Tibial nerve (tissue), 4 donors: ENCODE results near the gene CFAP299. TPM values are rescaled to one million over a fixed set of nuclear protein-coding genes. Genes with fewer than 3 reads are reported as not detected.

Source experiments
- DNase-seq, 2 donors: peaks; one replicate each; pipeline ENCODE4 v3.0.0-alpha.2; 2019; ENCODE audit warnings: low spot score in 2 of 2
- H3K27ac ChIP-seq, 4 donors: fragments of 200-600 bp; sonication (generic) in 3 of 4; one replicate each; pipeline ENCODE4 v1.5.1; 2017 to 2019; ENCODE audit warnings: mild to moderate bottlenecking in 1 of 4
- H3K27me3 ChIP-seq, 2 donors: fragments of 200-600 bp; sonication (generic) in 1 of 2; one replicate each; pipeline versions ENCODE4 v1.5.1 to v1.6.0; 2017 to 2019
- H3K36me3 ChIP-seq, 3 donors: fragments of 200-600 bp; sonication (generic); one replicate each; pipeline ENCODE4 v1.5.1; 2018 to 2019
- H3K4me1 ChIP-seq, 4 donors: fragments of 200-600 bp; sonication (generic) in 3 of 4; one replicate each; pipeline ENCODE4 v1.5.1; 2017 to 2019
- H3K4me3 ChIP-seq, 4 donors: fragments of 200-600 bp; sonication (generic) in 3 of 4; one replicate each; pipeline ENCODE4 v1.5.1; 2017 to 2019; ENCODE audit warnings: mild to moderate bottlenecking in 1 of 4, moderate library complexity in 1 of 4
- H3K9me3 ChIP-seq, 4 donors: fragments of 200-600 bp; sonication (generic) in 3 of 4; one replicate each; pipeline ENCODE4 v1.5.1; 2017 to 2019
- EP300 ChIP-seq, 2 donors: sonication (generic); formaldehyde crosslinking; IDR thresholded peaks; one replicate each; pipeline ENCODE4 v1.6.1; 2017; ENCODE audit warnings: antibody characterized with exemption in 2 of 2, mild to moderate bottlenecking in 1 of 2
- POLR2A ChIP-seq, 2 donors: fragments of 450-650 bp; IDR thresholded peaks; one replicate each; pipeline ENCODE4 v1.6.1; 2017; ENCODE audit warnings: antibody characterized with exemption in 2 of 2, mild to moderate bottlenecking in 2 of 2, moderate library complexity in 2 of 2
- WGBS, 2 donors: methylation state at CpG; one replicate each; pipeline ENCODE4 v1.1.5; 2018; 5-methylcytosine and 5-hydroxymethylcytosine counted together
- total RNA-seq, 4 donors: library from RNA; depleted of rRNA; stranded (reverse); fragments of >200 nt; gene quantifications; one replicate each; pipeline ENCODE4 v1.1.0, GENCODE V29; 2016
- TF ChIP-seq, protein P1 (sequence below), 5 experiments: fragments of 200-600 bp in 3 of 5; fragments of 450-650 bp in 2 of 5; sonication (generic) in 3 of 5; IDR thresholded peaks; one replicate each; pipeline ENCODE4 v1.5.1; 2016 to 2019; ENCODE audit warnings: antibody characterized with exemption in 5 of 5, mild to moderate bottlenecking in 3 of 5, moderate library complexity in 2 of 5

Gene CFAP299
- total RNA-seq, 4 donors from 2014 or later = under 0.01 to 0.87 (median 0.39) TPM; not detected in 1

DNA sequence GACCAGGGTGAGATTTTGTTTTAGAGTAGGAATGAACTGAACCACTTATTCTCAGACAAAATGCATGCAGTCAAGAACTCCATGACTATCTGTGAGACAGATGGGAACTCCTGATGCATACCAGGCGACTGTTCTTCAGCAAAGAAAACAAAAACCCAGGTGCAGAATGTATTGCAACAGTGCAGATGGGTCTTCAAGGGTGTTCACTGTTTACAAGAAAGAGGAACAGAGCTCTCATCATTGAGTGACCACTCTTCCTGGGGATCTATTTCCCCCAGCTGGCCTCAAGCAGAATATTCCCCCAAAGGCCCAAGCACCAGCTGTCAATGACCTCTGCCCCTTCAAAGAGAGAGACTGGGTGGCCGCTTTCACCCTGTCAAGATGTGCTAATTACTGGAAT, 655.3 kb downstream of the CFAP299 start:
- Histone ChIP-seq H3K4me3 (no peak overlapping the region), H3K36me3 (no peaks in the 10 kb centered on the region), H3K4me1 (no peaks in the 10 kb centered on the region), H3K27me3 (no peaks in the 10 kb centered on the region), H3K9me3 (peaks cover 0 to 3% (median 0%) of the 10 kb centered on the region in 4 donors), H3K27ac (no peak overlapping the region)
- 53 to 67% methylated on average over 2 of the region's 2 CpGs for WGBS, 2 donors
- TF ChIP-seq POLR2A (IDR thresholded peaks at IDR 0.05) (no peak), EP300 (IDR thresholded peaks at IDR 0.05) (no peak)
- TF ChIP-seq, protein P1, sequence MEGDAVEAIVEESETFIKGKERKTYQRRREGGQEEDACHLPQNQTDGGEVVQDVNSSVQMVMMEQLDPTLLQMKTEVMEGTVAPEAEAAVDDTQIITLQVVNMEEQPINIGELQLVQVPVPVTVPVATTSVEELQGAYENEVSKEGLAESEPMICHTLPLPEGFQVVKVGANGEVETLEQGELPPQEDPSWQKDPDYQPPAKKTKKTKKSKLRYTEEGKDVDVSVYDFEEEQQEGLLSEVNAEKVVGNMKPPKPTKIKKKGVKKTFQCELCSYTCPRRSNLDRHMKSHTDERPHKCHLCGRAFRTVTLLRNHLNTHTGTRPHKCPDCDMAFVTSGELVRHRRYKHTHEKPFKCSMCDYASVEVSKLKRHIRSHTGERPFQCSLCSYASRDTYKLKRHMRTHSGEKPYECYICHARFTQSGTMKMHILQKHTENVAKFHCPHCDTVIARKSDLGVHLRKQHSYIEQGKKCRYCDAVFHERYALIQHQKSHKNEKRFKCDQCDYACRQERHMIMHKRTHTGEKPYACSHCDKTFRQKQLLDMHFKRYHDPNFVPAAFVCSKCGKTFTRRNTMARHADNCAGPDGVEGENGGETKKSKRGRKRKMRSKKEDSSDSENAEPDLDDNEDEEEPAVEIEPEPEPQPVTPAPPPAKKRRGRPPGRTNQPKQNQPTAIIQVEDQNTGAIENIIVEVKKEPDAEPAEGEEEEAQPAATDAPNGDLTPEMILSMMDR (IDR thresholded peaks at IDR 0.05) = no peak
- DNase-seq = no peak

DNA sequence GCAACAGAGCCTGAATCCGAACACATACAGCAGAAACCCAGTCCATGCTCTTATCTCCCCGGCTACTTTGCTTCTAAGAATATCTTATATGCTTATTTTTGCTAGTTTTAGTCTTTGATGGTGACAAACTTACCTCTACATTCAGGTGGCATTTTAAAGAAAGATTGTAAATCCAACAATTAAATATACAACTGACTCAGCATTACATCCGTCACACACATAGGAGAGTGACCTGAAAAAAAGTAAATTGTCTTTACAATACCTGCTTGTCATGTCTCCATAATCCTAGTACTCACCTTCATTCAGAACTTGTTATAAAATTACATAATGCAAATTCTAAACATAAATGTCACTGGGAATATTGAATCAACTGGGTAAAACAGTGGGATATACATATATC, 664.4 kb downstream of the CFAP299 start:
- no peak for DNase-seq
- no peak overlapping the region for H3K27ac ChIP-seq
- H3K36me3 ChIP-seq = no peaks in the 10 kb centered on the region
- no peaks in the 10 kb centered on the region for H3K27me3 ChIP-seq
- WGBS, 2 donors = 76 to 91% methylated on average over 3 of the region's 3 CpGs
- peaks cover 0 to 3% (median 0%) of the 10 kb centered on the region in 4 donors for H3K9me3 ChIP-seq
- H3K4me3 ChIP-seq = no peak overlapping the region
- H3K4me1 ChIP-seq = no peaks in the 10 kb centered on the region
- TF ChIP-seq, protein P1 (IDR thresholded peaks at IDR 0.05) = no peak
- TF ChIP-seq EP300 (IDR thresholded peaks at IDR 0.05) (no peak), POLR2A (IDR thresholded peaks at IDR 0.05) (no peak)

DNA sequence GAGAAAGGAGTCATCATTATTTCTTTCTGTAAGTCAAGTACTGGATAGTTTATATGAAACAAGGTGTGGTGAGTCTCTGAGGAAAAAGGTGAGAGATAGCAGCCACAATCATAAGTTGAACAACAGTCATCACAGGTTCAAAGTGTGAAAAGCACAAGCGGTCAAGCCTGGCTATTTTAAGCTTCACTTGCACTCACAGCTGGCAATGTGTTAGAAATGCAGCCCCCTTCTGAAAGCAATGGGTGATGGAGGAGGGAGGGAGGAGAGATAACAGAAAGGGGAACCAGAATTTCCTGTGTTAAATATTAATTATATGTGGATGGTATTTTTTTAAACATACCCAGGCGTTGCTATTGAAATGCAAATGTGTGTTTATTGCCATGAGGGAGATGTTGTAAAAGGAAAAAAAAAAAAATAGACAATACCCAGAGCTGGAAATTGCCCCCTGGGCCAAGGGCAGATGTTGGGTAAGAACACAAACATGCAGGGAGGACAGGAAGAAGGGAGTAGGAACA, 668.1 kb downstream of the CFAP299 start:
- no peak for DNase-seq
- no peaks in the 10 kb centered on the region for H3K9me3 ChIP-seq
- H3K27ac ChIP-seq = no peak overlapping the region
- TF ChIP-seq, protein P1 (IDR thresholded peaks at IDR 0.05) = no peak
- no peak for TF ChIP-seq POLR2A (IDR thresholded peaks at IDR 0.05)
- no peak for TF ChIP-seq EP300 (IDR thresholded peaks at IDR 0.05)
- no peaks in the 10 kb centered on the region for H3K36me3 ChIP-seq
- H3K4me3 ChIP-seq = no peak overlapping the region
- WGBS, 2 donors = 28 to 45% methylated on average over 2 of the region's 2 CpGs
- H3K27me3 ChIP-seq = no peaks in the 10 kb centered on the region
- H3K4me1 ChIP-seq = no peaks in the 10 kb centered on the region

DNA sequence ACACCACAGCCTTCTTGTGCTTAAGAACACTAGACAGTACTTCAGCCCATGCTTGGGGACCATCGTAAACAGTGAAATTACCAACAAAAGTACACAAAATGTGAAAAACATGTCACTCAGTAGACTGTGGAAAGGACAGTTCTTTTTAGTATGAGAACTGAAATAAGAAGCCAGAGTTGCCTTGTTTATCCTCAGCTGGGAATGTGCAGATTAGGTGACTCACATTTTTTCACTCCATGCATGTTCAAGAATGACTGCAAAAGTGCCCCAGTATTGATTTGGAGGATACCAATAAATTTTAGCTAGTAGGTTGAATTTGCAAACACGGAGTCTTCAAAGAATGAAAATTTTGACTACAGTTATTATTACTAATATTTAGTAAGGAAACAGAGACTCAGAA, 671.9 kb downstream of the CFAP299 start:
- Histone ChIP-seq H3K36me3 (no peaks in the 10 kb centered on the region), H3K9me3 (no peaks in the 10 kb centered on the region), H3K27me3 (no peaks in the 10 kb centered on the region), H3K27ac (no peak overlapping the region), H3K4me1 (no peaks in the 10 kb centered on the region), H3K4me3 (no peak overlapping the region)
- no peak for TF ChIP-seq EP300 (IDR thresholded peaks at IDR 0.05)
- TF ChIP-seq, protein P1 (IDR thresholded peaks at IDR 0.05) = no peak
- DNase-seq = no peak
- WGBS, 2 donors = 92 to 93% methylated on average over 2 of the region's 2 CpGs

Other genes with a start within 250 kb of the CFAP299 start
- 10 to 100 TPM in 2 of 4 donors, 1 to 10 TPM in 2; 3.5 to 12.6 (median 10.3) TPM for gene PRDM8, start 138.2 kb upstream of the CFAP299 start, total RNA-seq
- under 1 TPM in 1 of 4 donors, not detected in 3; 0.60 TPM for gene FGF5, start 69.1 kb upstream of the CFAP299 start, total RNA-seq